Rectal smooth muscle tissue (tissue), 1 donor: Measurements from ENCODE around the gene N4BP2L2.

ENCODE experiments used
- H3K27ac ChIP-seq: one replicate; pipeline ENCODE4 v1.7.0; 2013; ENCODE audit warnings: low read depth, low read length, inconsistent platforms
- H3K27me3 ChIP-seq: one replicate; pipeline ENCODE4 v1.7.0; 2013; ENCODE audit warnings: low read length; ENCODE audit not compliant: control insufficient read depth, insufficient read depth
- H3K36me3 ChIP-seq: one replicate; pipeline ENCODE4 v1.7.0; 2013; ENCODE audit warnings: low read length; ENCODE audit not compliant: control insufficient read depth, insufficient read depth
- H3K4me1 ChIP-seq: one replicate; pipeline ENCODE4 v1.7.0; 2013; ENCODE audit warnings: low read length; ENCODE audit not compliant: control insufficient read depth, insufficient read depth
- H3K4me3 ChIP-seq: one replicate; pipeline ENCODE4 v1.7.0; 2013; ENCODE audit warnings: low read length
- H3K9ac ChIP-seq: one replicate; pipeline ENCODE4 v1.7.0; 2013; ENCODE audit warnings: low read length

N4BP2L2 gene

GRCh38 chr13:32409001-32409313 lies 129.6 kb downstream of the N4BP2L2 start:
- H3K4me1 ChIP-seq: no peaks in the 10 kb centered on the region
- no peak overlapping the region for H3K27ac ChIP-seq
- H3K27me3 ChIP-seq: no peaks in the 10 kb centered on the region
- no peaks in the 10 kb centered on the region for H3K36me3 ChIP-seq
- no peak overlapping the region for H3K4me3 ChIP-seq
- H3K9ac ChIP-seq: no peak overlapping the region

- H3K4me3 ChIP-seq: no peak overlapping the region
- H3K36me3 ChIP-seq: no peaks in the 10 kb centered on the region
- H3K27ac ChIP-seq: no peak overlapping the region
- H3K27me3 ChIP-seq: no peaks in the 10 kb centered on the region
- no peaks in the 10 kb centered on the region for H3K4me1 ChIP-seq
- H3K9ac ChIP-seq: no peak overlapping the region
Measured at GRCh38 chr13:32408296-32409000, 130.1 kb downstream of the N4BP2L2 start.

GRCh38 chr13:32407854-32408253 lies 130.7 kb downstream of the N4BP2L2 start:
- no peak overlapping the region for H3K9ac ChIP-seq
- no peak overlapping the region for H3K27ac ChIP-seq
- no peaks in the 10 kb centered on the region for H3K27me3 ChIP-seq
- no peak overlapping the region for H3K4me3 ChIP-seq
- no peaks in the 10 kb centered on the region for H3K36me3 ChIP-seq
- no peaks in the 10 kb centered on the region for H3K4me1 ChIP-seq

GRCh38 chr13:32403108-32403507 lies 135.5 kb downstream of the N4BP2L2 start:
- H3K9ac ChIP-seq: no peak overlapping the region
- no peak overlapping the region for H3K27ac ChIP-seq
- H3K36me3 ChIP-seq: no peaks in the 10 kb centered on the region

GRCh38 chr13:32391101-32391619 lies 147.4 kb downstream of the N4BP2L2 start:
- Histone ChIP-seq H3K4me3 (no peak overlapping the region), H3K4me1 (no peaks in the 10 kb centered on the region), H3K27ac (no peak overlapping the region), H3K27me3 (no peaks in the 10 kb centered on the region), H3K9ac (no peak overlapping the region), H3K36me3 (no peaks in the 10 kb centered on the region)

More at GRCh38 chr13:32403108-32403507, 135.5 kb downstream of the N4BP2L2 start:
- no peaks in the 10 kb centered on the region for H3K4me1 ChIP-seq
- no peak overlapping the region for H3K4me3 ChIP-seq
- no peaks in the 10 kb centered on the region for H3K27me3 ChIP-seq

GRCh38 chr13:32390484-32390883 lies 148.1 kb downstream of the N4BP2L2 start:
- Histone ChIP-seq H3K27me3 (no peaks in the 10 kb centered on the region), H3K9ac (no peak overlapping the region), H3K4me3 (no peak overlapping the region), H3K27ac (no peak overlapping the region), H3K4me1 (no peaks in the 10 kb centered on the region), H3K36me3 (no peaks in the 10 kb centered on the region)

GRCh38 chr13:32390048-32390447 lies 148.5 kb downstream of the N4BP2L2 start:
- no peaks in the 10 kb centered on the region for H3K27me3 ChIP-seq
- H3K4me1 ChIP-seq: no peaks in the 10 kb centered on the region
- H3K27ac ChIP-seq: no peak overlapping the region
- no peaks in the 10 kb centered on the region for H3K36me3 ChIP-seq
- no peak overlapping the region for H3K9ac ChIP-seq
- H3K4me3 ChIP-seq: no peak overlapping the region

GRCh38 chr13:32385410-32385809 lies 153.2 kb downstream of the N4BP2L2 start:
- Histone ChIP-seq H3K9ac (no peak overlapping the region), H3K27ac (no peak overlapping the region), H3K36me3 (no peaks in the 10 kb centered on the region), H3K4me3 (no peak overlapping the region), H3K4me1 (no peaks in the 10 kb centered on the region), H3K27me3 (no peaks in the 10 kb centered on the region)

- Histone ChIP-seq H3K4me1 (no peaks in the 10 kb centered on the region), H3K36me3 (no peaks in the 10 kb centered on the region), H3K27me3 (no peaks in the 10 kb centered on the region), H3K9ac (no peak overlapping the region), H3K4me3 (no peak overlapping the region), H3K27ac (no peak overlapping the region)
Measured at GRCh38 chr13:32384702-32385101, 153.9 kb downstream of the N4BP2L2 start.

- Histone ChIP-seq H3K4me1 (no peaks in the 10 kb centered on the region), H3K27ac (no peak overlapping the region), H3K9ac (no peak overlapping the region)
Measured at GRCh38 chr13:32383836-32384618, 154.6 kb downstream of the N4BP2L2 start.

More at GRCh38 chr13:32383836-32384618, 154.6 kb downstream of the N4BP2L2 start:
- H3K27me3 ChIP-seq: no peaks in the 10 kb centered on the region
- no peaks in the 10 kb centered on the region for H3K36me3 ChIP-seq
- H3K4me3 ChIP-seq: no peak overlapping the region
